GM12892 (cell line): ENCODE data around the gene PLK3.

Source experiments
- POLR2A ChIP-seq: IDR thresholded peaks from 2 replicates; pipeline ENCODE4 v1.6.1; 2011; ENCODE audit warnings: low read depth, low read length, control low read depth
- POLR2AphosphoS5 ChIP-seq: IDR thresholded peaks from 2 replicates; pipeline ENCODE4 v1.6.1; 2011; ENCODE audit warnings: low read depth, low read length, control low read depth

DNA sequence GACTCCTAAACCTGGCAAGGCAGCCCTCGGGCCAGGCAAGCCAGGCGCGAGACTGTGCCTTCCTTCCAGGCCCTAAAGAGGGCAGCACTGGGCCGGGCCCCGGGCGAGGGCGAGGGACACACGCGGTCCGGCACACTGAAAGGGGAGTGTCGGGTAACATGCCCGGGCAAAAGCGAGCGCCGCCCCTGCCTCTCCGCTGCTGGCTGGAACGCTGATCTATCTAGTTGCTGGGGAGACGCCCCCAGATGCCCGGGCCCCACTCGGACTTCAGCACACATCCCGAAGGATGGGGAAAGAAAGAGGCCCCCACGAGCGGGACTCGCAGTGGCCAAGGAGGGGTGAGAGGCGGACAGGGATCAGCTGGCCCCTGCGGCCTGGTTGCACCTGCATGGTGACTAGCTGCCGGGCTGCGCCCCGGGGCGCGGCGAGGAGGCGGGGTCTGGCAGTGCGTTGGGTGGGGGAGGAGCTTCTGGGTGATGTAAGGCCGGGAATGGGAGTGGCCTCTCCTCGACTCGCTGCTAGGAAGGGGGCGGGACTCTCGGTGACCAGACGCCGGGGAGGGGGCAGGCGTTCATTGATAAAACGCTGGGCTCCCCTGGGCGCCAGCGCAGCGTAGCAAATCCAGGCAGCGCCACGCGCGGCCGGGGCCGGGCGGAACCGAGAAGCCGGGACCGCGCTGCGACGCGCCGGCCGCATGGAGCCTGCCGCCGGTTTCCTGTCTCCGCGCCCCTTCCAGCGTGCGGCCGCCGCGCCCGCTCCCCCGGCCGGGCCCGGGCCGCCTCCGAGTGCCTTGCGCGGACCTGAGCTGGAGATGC, at the start of gene PLK3:
- TF ChIP-seq POLR2AphosphoS5 (peak; percentile 91), POLR2A (peak; percentile 95)
